Keratinocyte (primary cell): ENCODE measurements around the gene DDIT3. TPM values are rescaled to one million over a fixed set of nuclear protein-coding genes. Genes with fewer than 3 reads are reported as not detected.

Source experiments
- DNase-seq: peaks from one replicate; pipeline ENCODE4 v3.0.0-alpha.2; 2011; ENCODE audit warnings: low read depth, missing footprints, low spot score
- FAIRE-seq: peaks from 2 replicates; lab custom pipeline; 2011; peaks lifted over from hg19 to GRCh38; lab: Jason Lieb, UNC
- H2AFZ ChIP-seq: 2 replicates; pipeline ENCODE4 v1.6.0; 2012; ENCODE audit warnings: low read length, control low read depth, inconsistent platforms; ENCODE audit not compliant: control insufficient read depth
- H3K27ac ChIP-seq: 2 replicates; pipeline ENCODE4 v1.5.1; 2011; ENCODE audit warnings: low read length; ENCODE audit not compliant: control insufficient read depth, insufficient read depth
- H3K27me3 ChIP-seq: 3 replicates; pipeline ENCODE4 v1.6.0; 2011; ENCODE audit warnings: low read length; ENCODE audit not compliant: control insufficient read depth, insufficient read depth; ENCODE audit errors: extremely low read depth
- H3K36me3 ChIP-seq, 2 experiments: 2 replicates in 1 of 2; 3 replicates in 1 of 2; pipeline ENCODE4 v1.5.1; 2011; ENCODE audit warnings: low read length in 2 of 2, mild to moderate bottlenecking in 1 of 2; ENCODE audit not compliant: control insufficient read depth in 2 of 2, insufficient read depth in 2 of 2; ENCODE audit errors: extremely low read depth in 1 of 2
- H3K4me1 ChIP-seq: 3 replicates; pipeline ENCODE4 v1.5.1; 2011; ENCODE audit warnings: low read length; ENCODE audit not compliant: control insufficient read depth, insufficient read depth; ENCODE audit errors: extremely low read depth
- H3K4me2 ChIP-seq: 3 replicates; pipeline ENCODE4 v1.6.0; 2011; ENCODE audit warnings: low read depth, low read length; ENCODE audit not compliant: control insufficient read depth, insufficient read depth; ENCODE audit errors: extremely low read depth
- H3K4me3 ChIP-seq, 3 experiments: fragments of 200-600 bp in 1 of 3; sonication (generic) in 1 of 3; 2 replicates in 2 of 3; 3 replicates in 1 of 3; pipeline ENCODE4 v1.5.1; 2011 to 2016; ENCODE audit warnings: low read length in 3 of 3, mild to moderate bottlenecking in 3 of 3, control low read depth in 2 of 3, inconsistent platforms in 1 of 3, low read depth in 1 of 3, mixed read lengths in 1 of 3, mixed run types in 1 of 3, moderate library complexity in 1 of 3; ENCODE audit not compliant: control insufficient read depth in 2 of 3, insufficient read depth in 2 of 3; ENCODE audit errors: extremely low read depth in 1 of 3
- H3K79me2 ChIP-seq: 2 replicates; pipeline ENCODE4 v1.6.0; 2012; ENCODE audit warnings: low read length; ENCODE audit not compliant: control insufficient read depth, insufficient read depth
- H3K9ac ChIP-seq: 3 replicates; pipeline ENCODE4 v1.6.0; 2011; ENCODE audit warnings: low read length; ENCODE audit not compliant: control insufficient read depth, insufficient read depth; ENCODE audit errors: extremely low read depth
- H3K9me1 ChIP-seq: 3 replicates; pipeline ENCODE4 v1.6.0; 2011; ENCODE audit warnings: low read length; ENCODE audit not compliant: control insufficient read depth, insufficient read depth; ENCODE audit errors: extremely low read depth
- H3K9me3 ChIP-seq: 2 replicates; pipeline ENCODE4 v1.5.1; 2012; ENCODE audit warnings: low read depth, low read length; ENCODE audit not compliant: control insufficient read depth
- H4K20me1 ChIP-seq: 3 replicates; pipeline ENCODE4 v1.6.0; 2011; ENCODE audit warnings: low read length; ENCODE audit not compliant: control insufficient read depth, insufficient read depth; ENCODE audit errors: extremely low read depth
- EZH2 ChIP-seq: IDR thresholded peaks from one replicate; pipeline ENCODE4 v1.6.1; 2012; ENCODE audit warnings: inconsistent platforms, mild to moderate bottlenecking, low read length, moderate library complexity
- dilution Hi-C: fragments of 300-500 bp; cut with MboI; formaldehyde crosslinking; loops from one replicate; pipeline ENCODE4 v1.7.0; 2020; ENCODE audit warnings: low sequenced_read_pairs; ENCODE audit not compliant: extremely low pct_ligation_motif_present
- polyA plus RNA-seq, 5 experiments: library from polyadenylated mRNA; depleted of rRNA in 3 of 5; stranded (reverse) in 3 of 5; stranded (forward) in 1 of 5; unstranded in 1 of 5; fragments of >200 nt; gene quantifications; 1 replicate in 1 of 5; 2 replicates in 3 of 5; 3 replicates in 1 of 5; pipeline versions ENCODE4 v1.2.1 to v1.2.3, GENCODE V29; 2011 to 2012; ENCODE audit warnings: missing spikeins in 2 of 5, low read depth in 1 of 5, low replicate concordance in 1 of 5
- TF ChIP-seq, protein P1 (sequence below), 3 experiments: IDR thresholded peaks in 1 of 3; conservative IDR thresholded peaks in 1 of 3; optimal IDR thresholded peaks in 1 of 3; 2 replicates in 2 of 3; 3 replicates in 1 of 3; pipeline versions ENCODE3 to v1.5.1; 2011; ENCODE audit warnings: low read length in 3 of 3, mild to moderate bottlenecking in 3 of 3, moderate library complexity in 2 of 3, control low read depth in 1 of 3, inconsistent platforms in 1 of 3; ENCODE audit not compliant: insufficient read depth in 2 of 3; ENCODE audit errors: extremely low read depth in 1 of 3

DDIT3 gene
- polyA plus RNA-seq, 1 donor (not counting 4 experiments of a cell fraction or from before 2014, with no cell fraction given) = 25.6 TPM

DNA sequence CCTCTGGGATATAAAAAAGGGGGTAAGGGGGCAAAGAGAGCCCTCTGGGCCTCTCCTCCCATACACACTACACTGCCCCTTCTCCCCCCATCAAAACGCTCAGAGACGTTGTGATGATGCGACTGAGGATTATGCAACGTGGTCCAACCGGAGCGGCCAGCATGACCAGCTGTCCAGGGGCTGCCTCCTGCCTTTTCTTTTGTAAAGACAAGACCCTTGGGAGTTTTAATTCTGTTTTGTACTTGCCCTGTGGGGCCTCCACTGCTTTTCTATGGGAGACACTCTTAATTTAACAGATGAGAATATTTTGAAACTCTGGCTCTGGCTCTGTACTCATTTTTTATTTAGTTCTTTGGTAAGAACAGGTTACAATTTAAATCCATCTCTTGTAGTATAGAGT is 9.5 kb upstream of the DDIT3 start:
- Histone ChIP-seq H3K9me3 (no peaks in the 10 kb centered on the region), H3K9ac (no peak overlapping the region), H3K4me3 (no peak overlapping the region), H3K27ac (no peak overlapping the region), H2AFZ (no peak overlapping the region), H4K20me1 (no peaks in the 10 kb centered on the region), H3K36me3 (peaks cover 48 to 50% of the 10 kb centered on the region in 2 experiments), H3K4me2 (no peak overlapping the region), H3K79me2 (peaks cover 6% of the 10 kb centered on the region), H3K27me3 (no peaks in the 10 kb centered on the region), H3K4me1 (peaks cover 1% of the 10 kb centered on the region), H3K9me1 (no peaks in the 10 kb centered on the region)
- no peak for FAIRE-seq
- dilution Hi-C loops = no loop called here
- DNase-seq = no peak
- TF ChIP-seq, protein P1, sequence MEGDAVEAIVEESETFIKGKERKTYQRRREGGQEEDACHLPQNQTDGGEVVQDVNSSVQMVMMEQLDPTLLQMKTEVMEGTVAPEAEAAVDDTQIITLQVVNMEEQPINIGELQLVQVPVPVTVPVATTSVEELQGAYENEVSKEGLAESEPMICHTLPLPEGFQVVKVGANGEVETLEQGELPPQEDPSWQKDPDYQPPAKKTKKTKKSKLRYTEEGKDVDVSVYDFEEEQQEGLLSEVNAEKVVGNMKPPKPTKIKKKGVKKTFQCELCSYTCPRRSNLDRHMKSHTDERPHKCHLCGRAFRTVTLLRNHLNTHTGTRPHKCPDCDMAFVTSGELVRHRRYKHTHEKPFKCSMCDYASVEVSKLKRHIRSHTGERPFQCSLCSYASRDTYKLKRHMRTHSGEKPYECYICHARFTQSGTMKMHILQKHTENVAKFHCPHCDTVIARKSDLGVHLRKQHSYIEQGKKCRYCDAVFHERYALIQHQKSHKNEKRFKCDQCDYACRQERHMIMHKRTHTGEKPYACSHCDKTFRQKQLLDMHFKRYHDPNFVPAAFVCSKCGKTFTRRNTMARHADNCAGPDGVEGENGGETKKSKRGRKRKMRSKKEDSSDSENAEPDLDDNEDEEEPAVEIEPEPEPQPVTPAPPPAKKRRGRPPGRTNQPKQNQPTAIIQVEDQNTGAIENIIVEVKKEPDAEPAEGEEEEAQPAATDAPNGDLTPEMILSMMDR (optimal IDR thresholded peaks at IDR 0.05 in 1 of 3, IDR thresholded peaks at IDR 0.05 in 1 of 3, conservative IDR thresholded peaks at IDR 0.05 in 1 of 3; ENCODE audit: extremely low read depth in 1 of 3, insufficient read depth in 2 of 3, low read length in 3 of 3) = no peak

DNA sequence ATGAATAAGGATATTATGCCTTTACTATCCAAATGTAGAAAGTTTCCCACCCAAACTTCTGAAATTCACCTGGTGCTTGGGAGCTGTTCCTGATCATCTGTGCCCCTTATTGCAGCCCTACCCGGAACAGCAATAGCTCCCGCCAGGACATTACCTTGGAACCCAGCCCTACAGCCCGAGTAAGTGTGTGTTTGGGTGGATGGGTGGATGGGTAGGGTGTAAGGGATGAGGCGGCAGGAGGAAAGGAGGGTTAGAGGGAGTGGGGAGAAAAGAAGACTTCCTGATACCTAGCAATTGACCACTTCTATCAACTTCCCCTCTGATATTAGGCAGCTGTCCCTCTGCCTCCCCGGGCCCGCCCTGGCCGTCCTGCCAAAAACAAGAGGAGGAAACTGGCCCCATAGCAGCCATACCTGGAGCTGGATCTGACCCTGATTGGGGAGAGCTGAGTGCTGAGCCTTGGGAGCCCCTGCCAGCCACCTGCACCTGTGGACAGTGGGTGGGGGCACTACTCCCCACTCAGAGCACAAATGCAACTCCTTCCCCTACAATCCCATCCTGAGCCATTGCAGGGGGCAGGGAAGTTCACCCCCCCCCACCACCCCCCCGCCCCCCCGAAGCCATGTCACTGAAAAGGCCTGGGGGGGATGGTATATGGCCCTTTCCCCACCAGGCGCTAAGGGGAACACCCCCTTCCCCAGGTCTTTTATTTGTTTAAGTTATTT is 8.7 kb upstream of the DDIT3 start:
- no peak overlapping the region for H3K27ac ChIP-seq
- H3K79me2 ChIP-seq = peaks cover 14% of the 10 kb centered on the region
- FAIRE-seq (no peak), DNase-seq (no peak)
- no peaks in the 10 kb centered on the region for H3K27me3 ChIP-seq
- H3K36me3 ChIP-seq = peaks cover 52 to 54% of the 10 kb centered on the region in 2 experiments
- no peak overlapping the region for H2AFZ ChIP-seq
- H3K9me1 ChIP-seq = peaks cover 2% of the 10 kb centered on the region
- no peak overlapping the region for H3K4me2 ChIP-seq
- H3K4me1 ChIP-seq = peaks cover 10% of the 10 kb centered on the region
- no peak overlapping the region for H3K4me3 ChIP-seq
- TF ChIP-seq, protein P1 (optimal IDR thresholded peaks at IDR 0.05 in 1 of 3, IDR thresholded peaks at IDR 0.05 in 1 of 3, conservative IDR thresholded peaks at IDR 0.05 in 1 of 3; ENCODE audit: extremely low read depth in 1 of 3, insufficient read depth in 2 of 3, low read length in 3 of 3) = no peak
- no peak for TF ChIP-seq EZH2
- H4K20me1 ChIP-seq = peaks cover 5% of the 10 kb centered on the region
- H3K9ac ChIP-seq = no peak overlapping the region
- dilution Hi-C loops = no loop called here
- H3K9me3 ChIP-seq = no peaks in the 10 kb centered on the region
